ENCODE data around the gene NDUFA9. TPM values are rescaled to one million over a fixed set of nuclear protein-coding genes. Genes with fewer than 3 reads are reported as not detected.

NDUFA9 gene
- total and polyA plus RNA-seq, 8 donors: 21.1 to 48.6 (median 36.1) TPM

- peak overlapping the region; percentile 47 to 87 (median 76) for H3K4me3 ChIP-seq
- H3K4me1 ChIP-seq: peaks cover 6 to 25% (median 9%) of the 10 kb centered on the region in 3 donors
- no peak for FAIRE-seq
- intact Hi-C loops (cut with DNase I): no loop called here
- H3K36me3 ChIP-seq: no peaks in the 10 kb centered on the region
- H3K27me3 ChIP-seq: no peaks in the 10 kb centered on the region
- ATAC-seq: peak; percentile 36 to 54 (median 44)
- no peak for TF ChIP-seq CTCF (IDR thresholded peaks at IDR 0.05)
- 22 to 23% methylated on average over 4 of the region's 4 CpGs for WGBS, 2 donors
- H3K9me3 ChIP-seq: no peaks in the 10 kb centered on the region
- DNase-seq: no peak
- peak overlapping the region; percentile 62 to 81 (median 77) for H3K27ac ChIP-seq
Measured at GRCh38 chr12:4648104-4648500, 812 bp upstream of the NDUFA9 start.

GRCh38 chr12:4649358-4649661 is 396 bp downstream of the NDUFA9 start:
- FAIRE-seq: no peak
- no peaks in the 10 kb centered on the region for H3K9me3 ChIP-seq
- H3K36me3 ChIP-seq: no peaks in the 10 kb centered on the region
- H3K27me3 ChIP-seq: no peaks in the 10 kb centered on the region
- 0% methylated on average over 6 of the region's 6 CpGs for WGBS, 2 donors
- intact Hi-C loops (cut with DNase I): no loop called here
- ATAC-seq: no peak
- H3K4me1 ChIP-seq: peaks cover 6 to 25% (median 9%) of the 10 kb centered on the region in 3 donors
- no peak for DNase-seq
- H3K4me3 ChIP-seq: peak overlapping the region; percentile 47 to 87 (median 76)
- TF ChIP-seq CTCF (IDR thresholded peaks at IDR 0.05): no peak
- H3K27ac ChIP-seq: peak overlapping the region; percentile 62 to 81 (median 77)

DNA sequence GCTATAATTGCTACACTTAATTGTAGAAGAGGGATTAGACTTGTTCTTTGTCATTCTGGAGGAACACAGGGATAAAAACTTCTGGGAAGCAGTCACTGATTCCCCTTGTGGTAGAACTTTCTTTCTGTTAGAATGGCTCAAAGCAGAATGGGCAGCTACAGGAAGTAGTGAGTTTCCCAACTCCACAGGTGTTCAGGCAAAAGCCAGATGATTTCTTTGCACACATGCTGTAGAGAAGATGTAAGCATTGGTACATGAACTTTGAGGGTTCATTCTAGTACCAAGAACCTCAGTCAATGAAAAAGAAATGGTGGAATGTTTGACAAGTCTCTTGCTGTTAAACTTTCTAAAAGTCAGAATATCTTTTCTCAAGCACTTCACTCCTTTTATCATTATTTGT is 4.3 kb downstream of the NDUFA9 start:
- peaks cover 0 to 12% (median 0%) of the 10 kb centered on the region in 3 donors for H3K36me3 ChIP-seq
- peaks cover 6 to 14% (median 9%) of the 10 kb centered on the region in 3 donors for H3K4me1 ChIP-seq
- DNase-seq (no peak), FAIRE-seq (no peak), ATAC-seq (no peak)
- H3K9me3 ChIP-seq: no peaks in the 10 kb centered on the region
- H3K4me3 ChIP-seq: no peak overlapping the region
- intact Hi-C loops (cut with DNase I): no loop called here
- H3K27ac ChIP-seq: no peak overlapping the region
- no peak for TF ChIP-seq CTCF (IDR thresholded peaks at IDR 0.05)
- no peaks in the 10 kb centered on the region for H3K27me3 ChIP-seq

DNA sequence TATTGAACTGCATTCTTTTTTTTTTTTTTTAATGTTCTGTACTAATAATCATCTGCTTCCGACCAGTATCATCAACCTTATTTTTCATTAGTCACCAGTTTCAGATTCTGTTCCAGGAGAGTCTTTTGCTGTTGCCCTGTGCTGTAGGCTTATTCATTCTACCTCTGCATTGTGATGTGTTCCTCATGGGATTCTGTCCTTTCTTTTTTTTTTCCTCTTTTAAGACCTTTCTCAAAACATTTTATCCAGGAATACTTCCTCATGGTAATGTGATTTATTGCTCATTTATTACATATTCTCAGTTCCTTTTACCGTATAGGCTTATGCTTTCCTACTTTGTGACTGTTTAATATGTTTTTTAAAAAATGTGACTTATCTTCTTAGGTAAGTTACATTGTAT is 4.8 kb downstream of the NDUFA9 start:
- no peaks in the 10 kb centered on the region for H3K27me3 ChIP-seq
- 68 to 73% methylated on average over 2 of the region's 2 CpGs for WGBS, 2 donors
- intact Hi-C loops (cut with DNase I): no loop called here
- peaks cover 0 to 15% (median 0%) of the 10 kb centered on the region in 3 donors for H3K36me3 ChIP-seq
- H3K4me1 ChIP-seq: peaks cover 6 to 14% (median 9%) of the 10 kb centered on the region in 3 donors
- no peak overlapping the region for H3K4me3 ChIP-seq
- no peak for FAIRE-seq
- no peak overlapping the region for H3K27ac ChIP-seq
- H3K9me3 ChIP-seq: no peaks in the 10 kb centered on the region
- ATAC-seq: no peak
- TF ChIP-seq CTCF (IDR thresholded peaks at IDR 0.05): no peak
- no peak for DNase-seq

GRCh38 chr12:4663971-4664505 is 15.1 kb downstream of the NDUFA9 start:
- no peaks in the 10 kb centered on the region for H3K27me3 ChIP-seq
- no peak for DNase-seq
- no peak for TF ChIP-seq CTCF (IDR thresholded peaks at IDR 0.05)
- no peak for FAIRE-seq
- H3K9me3 ChIP-seq: no peaks in the 10 kb centered on the region
- no peak for ATAC-seq
- no peaks in the 10 kb centered on the region for H3K4me1 ChIP-seq
- intact Hi-C loops (cut with DNase I): no loop called here
- H3K27ac ChIP-seq: no peak overlapping the region
- H3K36me3 ChIP-seq: peaks cover 13 to 57% (median 28%) of the 10 kb centered on the region in 3 donors
- 53 to 84% methylated on average over 3 of the region's 3 CpGs for WGBS, 2 donors
- H3K4me3 ChIP-seq: no peak overlapping the region

Measured in pancreas (tissue), 10 donors.